BJ (cell line): ENCODE results near the gene TMEM69. TPM values are rescaled to one million over a fixed set of nuclear protein-coding genes. Genes with fewer than 3 reads are reported as not detected.

ENCODE experiments used
- CTCF ChIA-PET: fragments of 350-600 bp; formaldehyde crosslinking; extraction: SDS; loops from one replicate; lab custom pipeline; 2021; ENCODE audit warnings: antibody characterized with exemption, inconsistent platforms; lab: Yijun Ruan, JAX
- POLR2A ChIA-PET: fragments of 300-600 bp; sonication (Branson Sonifier 250); formaldehyde crosslinking; extraction: SDS; loops from one replicate; lab custom pipeline; 2021; ENCODE audit warnings: antibody characterized with exemption; lab: Charles Lee
- DNase-seq: peaks from one replicate; pipeline ENCODE4 v3.0.0-alpha.2; 2011; ENCODE audit warnings: low read depth
- H3K27me3 ChIP-seq: 2 replicates; pipeline ENCODE4 v1.6.0; 2011; ENCODE audit warnings: low read length; ENCODE audit not compliant: control insufficient read depth, insufficient read depth
- H3K36me3 ChIP-seq: 2 replicates; pipeline ENCODE4 v1.5.1; 2011; ENCODE audit warnings: low read length; ENCODE audit not compliant: control insufficient read depth, insufficient read depth
- H3K4me3 ChIP-seq: 2 replicates; pipeline ENCODE4 v1.5.1; 2011; ENCODE audit warnings: low read depth, mild to moderate bottlenecking, control low read depth, low read length
- polyA minus RNA-seq: library from RNA; depleted of rRNA, polyadenylated mRNA; stranded (reverse); fragments of >200 nt; gene quantifications from 2 replicates; pipeline ENCODE4 v1.2.3, GENCODE V29; 2011; rRNA and poly(A)+ RNA removed
- polyA plus RNA-seq: library from polyadenylated mRNA; depleted of rRNA; stranded (reverse); fragments of >200 nt; gene quantifications from 2 replicates; pipeline ENCODE4 v1.2.3, GENCODE V29; 2011; rRNA removed
- TF ChIP-seq, protein P1 (sequence below): IDR thresholded peaks from 2 replicates; pipeline ENCODE4 v1.5.1; 2011; ENCODE audit warnings: low read depth, mild to moderate bottlenecking, control low read depth, inconsistent platforms, low read length, moderate library complexity; ENCODE audit not compliant: insufficient read depth

TMEM69 gene, protein sequence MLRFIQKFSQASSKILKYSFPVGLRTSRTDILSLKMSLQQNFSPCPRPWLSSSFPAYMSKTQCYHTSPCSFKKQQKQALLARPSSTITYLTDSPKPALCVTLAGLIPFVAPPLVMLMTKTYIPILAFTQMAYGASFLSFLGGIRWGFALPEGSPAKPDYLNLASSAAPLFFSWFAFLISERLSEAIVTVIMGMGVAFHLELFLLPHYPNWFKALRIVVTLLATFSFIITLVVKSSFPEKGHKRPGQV
- polyA plus RNA-seq (37.9 and 62.6 TPM in 2 replicates), polyA minus RNA-seq (12.4 and 22.2 TPM in 2 replicates)

DNA sequence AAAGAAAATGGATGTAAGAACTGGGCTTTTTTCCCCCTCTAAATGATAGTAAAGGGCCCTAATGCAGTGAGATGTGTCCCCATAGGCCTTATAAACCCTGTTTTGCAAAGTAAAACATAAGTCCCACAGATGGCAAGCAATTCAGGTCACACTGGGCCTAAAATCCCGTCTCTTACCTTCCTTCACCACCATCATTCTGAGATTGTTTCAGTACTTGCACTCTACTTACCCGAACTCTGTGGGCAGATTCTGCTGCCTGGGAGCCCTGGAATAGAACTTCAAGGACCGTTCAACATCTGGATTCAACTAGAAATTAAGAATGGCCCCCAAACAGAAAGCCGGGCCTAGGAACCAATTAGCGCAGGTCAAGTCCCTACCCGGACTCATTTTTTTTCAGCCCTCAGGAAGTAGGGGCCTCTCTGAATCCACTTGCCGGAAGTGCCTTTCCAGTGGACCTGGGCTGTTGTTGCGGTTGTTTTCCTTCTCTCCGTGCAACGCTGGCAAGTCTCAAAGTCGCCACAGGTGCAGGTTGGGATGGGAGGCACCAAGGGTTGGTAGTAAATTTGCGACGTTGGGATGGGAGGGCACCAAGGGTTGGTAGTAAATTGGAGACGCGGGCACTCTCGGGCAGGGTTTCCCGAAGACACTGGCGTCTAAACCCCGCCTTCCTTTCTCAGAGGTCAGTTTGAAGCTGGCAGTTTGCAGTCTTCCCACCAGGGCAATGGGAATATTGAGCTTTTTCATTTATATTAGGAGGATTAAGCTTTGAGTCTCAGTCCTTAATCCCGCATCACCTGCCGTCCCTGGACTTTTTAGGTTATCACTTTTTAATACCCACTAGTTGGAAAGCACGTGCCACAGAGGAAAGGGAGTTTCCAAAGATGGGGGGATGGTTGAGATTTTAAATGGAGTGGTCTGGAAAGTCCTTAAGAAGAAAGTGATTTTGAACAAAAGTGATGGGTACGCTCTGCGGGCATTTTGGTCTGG is at the start of gene TMEM69:
TSS of gene TMEM69 (plus strand) at position 428 of the 987 bp plus-strand sequence. CDS start 2,888 bp downstream, outside the sequence.
- ChIA-PET CTCF (interaction anchor here (1.0 kb wide), 1 partner anchor 9 kb away, joined by 4 read pairs; no protein-coding TSS in a partner anchor), POLR2A (no interaction called here)
- Histone ChIP-seq H3K27me3 (no peaks in the 10 kb centered on the region), H3K4me3 (peak within 1 kb of the TSS; percentile 93), H3K36me3 (no peaks in the 10 kb centered on the region; the same call in 1 of the 2 replicates)
- DNase-seq = no peak
- TF ChIP-seq, protein P1, sequence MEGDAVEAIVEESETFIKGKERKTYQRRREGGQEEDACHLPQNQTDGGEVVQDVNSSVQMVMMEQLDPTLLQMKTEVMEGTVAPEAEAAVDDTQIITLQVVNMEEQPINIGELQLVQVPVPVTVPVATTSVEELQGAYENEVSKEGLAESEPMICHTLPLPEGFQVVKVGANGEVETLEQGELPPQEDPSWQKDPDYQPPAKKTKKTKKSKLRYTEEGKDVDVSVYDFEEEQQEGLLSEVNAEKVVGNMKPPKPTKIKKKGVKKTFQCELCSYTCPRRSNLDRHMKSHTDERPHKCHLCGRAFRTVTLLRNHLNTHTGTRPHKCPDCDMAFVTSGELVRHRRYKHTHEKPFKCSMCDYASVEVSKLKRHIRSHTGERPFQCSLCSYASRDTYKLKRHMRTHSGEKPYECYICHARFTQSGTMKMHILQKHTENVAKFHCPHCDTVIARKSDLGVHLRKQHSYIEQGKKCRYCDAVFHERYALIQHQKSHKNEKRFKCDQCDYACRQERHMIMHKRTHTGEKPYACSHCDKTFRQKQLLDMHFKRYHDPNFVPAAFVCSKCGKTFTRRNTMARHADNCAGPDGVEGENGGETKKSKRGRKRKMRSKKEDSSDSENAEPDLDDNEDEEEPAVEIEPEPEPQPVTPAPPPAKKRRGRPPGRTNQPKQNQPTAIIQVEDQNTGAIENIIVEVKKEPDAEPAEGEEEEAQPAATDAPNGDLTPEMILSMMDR = peak; percentile 31

DNA sequence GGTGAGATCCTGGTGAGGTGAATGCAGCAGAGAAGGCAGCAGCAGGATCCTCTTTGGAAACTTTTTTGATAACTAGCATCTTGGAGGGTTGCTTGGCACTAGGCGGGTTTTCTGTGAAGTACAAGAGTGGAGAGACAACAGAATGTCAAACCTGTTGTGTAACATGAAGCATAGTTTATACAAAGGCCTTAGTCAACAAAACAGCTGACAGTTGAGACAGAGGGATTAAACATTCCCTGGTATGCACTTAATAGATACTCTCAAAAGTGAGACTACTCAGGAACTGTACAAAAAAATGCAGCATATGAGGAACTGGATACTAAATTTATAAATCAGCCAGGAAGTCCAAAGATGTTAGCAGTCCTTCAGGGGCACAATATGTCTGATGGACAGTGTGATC is 47.7 kb upstream of the TMEM69 start:
- CTCF ChIA-PET = no interaction called here
- H3K4me3 ChIP-seq = no peak overlapping the region
- TF ChIP-seq, protein P1 = no peak
- H3K36me3 ChIP-seq = peaks cover 5% of the 10 kb centered on the region
- POLR2A ChIA-PET = no interaction called here
- H3K27me3 ChIP-seq = no peaks in the 10 kb centered on the region
- DNase-seq = no peak

DNA sequence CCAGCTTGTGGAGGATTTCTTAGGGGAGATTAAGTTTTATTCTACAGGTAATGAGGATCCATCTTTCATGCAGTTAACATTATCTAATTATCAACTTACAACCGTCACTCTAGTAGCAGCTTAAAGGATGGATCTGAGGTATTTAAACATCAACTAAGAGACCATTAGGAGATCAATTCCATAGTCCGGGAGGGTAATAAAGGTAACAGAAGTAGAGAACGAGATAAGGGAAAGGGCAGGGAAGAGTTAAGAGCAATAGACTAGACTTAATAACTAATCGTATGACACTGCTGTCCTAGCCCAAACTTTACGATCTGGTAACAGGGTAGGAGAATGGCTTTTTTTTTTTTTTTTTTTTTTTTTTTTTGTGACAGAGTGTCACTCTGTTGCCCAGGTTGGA is 44.7 kb upstream of the TMEM69 start:
- CTCF ChIA-PET = interaction anchor here (2.3 kb wide), 1 partner anchor 10 kb away, joined by 7 read pairs; no protein-coding TSS in a partner anchor
- DNase-seq = no peak
- TF ChIP-seq, protein P1 = no peak
- peaks cover 3% of the 10 kb centered on the region for H3K36me3 ChIP-seq
- no peaks in the 10 kb centered on the region for H3K27me3 ChIP-seq
- H3K4me3 ChIP-seq = no peak overlapping the region
- POLR2A ChIA-PET = no interaction called here

DNA sequence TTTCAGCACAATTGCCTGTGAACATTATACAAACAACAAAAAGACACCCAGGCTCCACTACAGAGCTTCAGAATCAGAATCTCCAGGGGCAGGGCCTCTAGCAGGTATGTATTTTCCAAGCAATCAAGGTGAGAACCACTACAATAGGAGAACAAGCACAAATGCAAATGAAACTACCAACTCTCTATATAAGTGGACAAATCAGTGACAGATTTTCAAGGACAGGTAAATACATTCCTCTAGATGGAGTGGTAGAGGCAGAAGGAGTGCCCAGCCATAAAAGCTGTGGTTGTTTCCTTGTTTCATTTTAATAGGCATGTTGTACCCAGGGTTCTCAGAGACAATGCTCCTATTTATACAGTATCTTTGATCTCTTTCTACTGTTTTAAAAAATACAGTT is 44.0 kb upstream of the TMEM69 start:
- ChIA-PET POLR2A (interaction anchor here (0.6 kb wide), 1 partner anchor 59 kb away, joined by 3 read pairs; no protein-coding TSS in a partner anchor), CTCF (interaction anchor here (0.6 to 2.3 kb wide), 3 partner anchors 11 to 15 kb away, joined by 3 to 7 read pairs (median 3); no protein-coding TSS in a partner anchor)
- Histone ChIP-seq H3K27me3 (no peaks in the 10 kb centered on the region), H3K36me3 (peaks cover 3% of the 10 kb centered on the region), H3K4me3 (no peak overlapping the region)
- TF ChIP-seq, protein P1 = no peak
- DNase-seq = no peak
